Aorta (tissue), 5 donors: ENCODE data around the gene CHM. TPM values are rescaled to one million over a fixed set of nuclear protein-coding genes. Genes with fewer than 3 reads are reported as not detected.

Source experiments
- ATAC-seq: fragments of 200-7000 bp; cut with Tn5 transposase; one replicate; pipeline ENCODE4 v1.9.1; 2022; ENCODE audit warnings: moderate library complexity; ENCODE audit not compliant: low FRiP score
- DNase-seq, 2 donors: peaks; one replicate each; pipeline ENCODE4 v3.0.0-alpha.2; 2020
- H3K27ac ChIP-seq, 2 donors: one replicate each; pipeline ENCODE4 v1.5.1; 2013; ENCODE audit warnings: low read length in 2 of 2, mild to moderate bottlenecking in 2 of 2, moderate library complexity in 2 of 2, control low read depth in 1 of 2, inconsistent platforms in 1 of 2, low read depth in 1 of 2
- H3K27me3 ChIP-seq, 2 donors: one replicate each; pipeline ENCODE4 v1.6.1; 2013; ENCODE audit warnings: control low read depth in 1 of 2, low read length in 1 of 2, mild to moderate bottlenecking in 1 of 2, moderate library complexity in 1 of 2; ENCODE audit not compliant: insufficient read depth in 2 of 2, control insufficient read depth in 1 of 2
- H3K36me3 ChIP-seq, 2 donors: one replicate each; pipeline ENCODE4 v1.6.1; 2013; ENCODE audit warnings: control low read depth in 1 of 2, low read length in 1 of 2, mild to moderate bottlenecking in 1 of 2; ENCODE audit not compliant: insufficient read depth in 2 of 2, control insufficient read depth in 1 of 2
- H3K4me1 ChIP-seq, 2 donors: one replicate each; pipeline ENCODE4 v1.6.1; 2013; ENCODE audit warnings: low read length in 2 of 2, control low read depth in 1 of 2, mild to moderate bottlenecking in 1 of 2, moderate library complexity in 1 of 2; ENCODE audit not compliant: insufficient read depth in 2 of 2, control insufficient read depth in 1 of 2
- H3K4me3 ChIP-seq, 2 donors: one replicate each; pipeline ENCODE4 v1.5.1; 2013; ENCODE audit warnings: low read length in 2 of 2, control low read depth in 1 of 2, mild to moderate bottlenecking in 1 of 2
- H3K9me3 ChIP-seq: one replicate; pipeline ENCODE4 v1.6.1; 2013; ENCODE audit warnings: mild to moderate bottlenecking, low read length; ENCODE audit not compliant: control insufficient read depth
- WGBS, 2 donors: extraction: QIAGEN DNeasy Blood & Tissue Kit; methylation state at CpG; one replicate each; pipeline ENCODE4 v1.1.7; 2013; 5-methylcytosine and 5-hydroxymethylcytosine counted together
- intact Hi-C, 2 donors: fragments of 100-400 bp; cut with DNase I; formaldehyde crosslinking; loops; one replicate each; pipeline versions ENCODE4 v1.14.2 to v1.15.0; 2022
- microRNA-seq, 2 donors: library from miRNA; unstranded; fragments of <30 nt; microRNA quantifications; one replicate each; pipeline ENCODE4 v1.2.0, GENCODE V29; 2020
- polyA plus RNA-seq, 2 donors: library from polyadenylated mRNA; stranded (reverse); fragments of 200-250 nt; gene quantifications; one replicate each; pipeline ENCODE4 v1.2.3, GENCODE V29; 2013
- total RNA-seq, 2 donors: library from RNA; stranded (reverse); fragmentation: NEBNext Ultra II Directional; extraction: Animal tissue kit (Norgen Biotek cat#: 25700); gene quantifications; one replicate each; pipeline ENCODE4 v1.2.1, GENCODE V29; 2021
- donor health status: healthy with polysubstance abuse.
- donor health status: Bipolar disorder and iron deficiency.
- donor health status: DM: no; HTN: no; CAD: no.
- donor health status: DM: no; HTN: no; CAD: no.
- donor health status: DM: yes; HTN: yes; CAD: no.

CHM gene
- total and polyA plus RNA-seq, 4 donors = 2.8 to 30.7 (median 20.9) TPM

- Histone ChIP-seq H3K27ac (no peak overlapping the region), H3K9me3 (no peaks in the 10 kb centered on the region), H3K36me3 (no peaks in the 10 kb centered on the region), H3K4me3 (no peak overlapping the region), H3K27me3 (no peaks in the 10 kb centered on the region), H3K4me1 (no peaks in the 10 kb centered on the region)
- ATAC-seq = no peak
- intact Hi-C loops = no loop called here
- no peak for DNase-seq
Measured at GRCh38 chrX:85859426-85859825, 187.9 kb downstream of the CHM start.

DNA sequence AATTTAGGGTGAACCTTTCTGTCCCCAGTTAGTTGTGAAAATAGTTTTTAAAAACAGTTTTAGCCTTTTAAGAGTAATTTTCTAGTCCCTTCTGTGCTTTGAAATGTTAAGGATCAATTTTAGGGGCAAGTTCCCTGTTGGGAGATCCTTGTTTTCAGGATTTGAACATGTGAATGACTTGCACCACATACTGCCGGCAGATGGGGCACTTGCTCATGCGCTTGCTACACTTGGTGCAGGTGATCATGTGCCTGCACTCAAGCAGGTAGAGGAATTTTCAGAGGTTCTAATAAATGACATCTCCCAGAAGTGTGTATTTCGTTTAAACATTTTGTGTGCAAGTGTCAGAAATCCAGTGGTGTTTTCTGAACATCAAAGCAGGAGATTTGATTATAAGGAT lies 195.9 kb downstream of the CHM start:
- intact Hi-C loops = no loop called here
- WGBS, 2 donors = 18 to 36% methylated on average over 3 of the region's 3 CpGs
- ATAC-seq = no peak

DNA sequence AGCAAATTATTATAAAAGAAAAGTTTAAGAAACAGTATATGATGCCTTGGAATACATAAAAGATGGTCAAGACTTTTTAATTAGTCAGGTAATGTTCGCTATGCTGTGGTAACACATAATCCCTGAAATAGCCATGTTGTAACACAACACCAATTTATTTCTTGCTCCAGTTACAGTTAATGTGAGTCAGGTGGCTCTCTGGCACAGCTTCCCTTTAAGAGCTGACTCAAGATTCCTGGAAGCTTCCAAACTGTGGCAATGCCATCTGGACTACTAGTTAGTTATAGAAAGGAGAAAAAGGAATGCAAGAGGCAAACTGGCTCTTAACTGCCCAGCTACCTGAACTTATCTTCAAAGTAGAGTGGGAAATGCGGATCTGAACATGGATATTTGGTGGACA lies 210.5 kb downstream of the CHM start:
- no peak for ATAC-seq
- H3K4me3 ChIP-seq = no peak overlapping the region
- 64 to 84% methylated on average over 2 of the region's 2 CpGs for WGBS, 2 donors
- H3K27ac ChIP-seq = no peak overlapping the region
- DNase-seq = no peak
- intact Hi-C loops = no loop called here
- H3K36me3 ChIP-seq = no peaks in the 10 kb centered on the region
- H3K9me3 ChIP-seq = no peaks in the 10 kb centered on the region
- no peaks in the 10 kb centered on the region for H3K4me1 ChIP-seq
- H3K27me3 ChIP-seq = no peaks in the 10 kb centered on the region

More for the DNA sequence above, 195.9 kb downstream of the CHM start:
- Histone ChIP-seq H3K4me3 (no peak overlapping the region), H3K9me3 (no peaks in the 10 kb centered on the region), H3K27me3 (no peaks in the 10 kb centered on the region), H3K36me3 (no peaks in the 10 kb centered on the region), H3K27ac (no peak overlapping the region), H3K4me1 (no peaks in the 10 kb centered on the region)
- DNase-seq = no peak

DNA sequence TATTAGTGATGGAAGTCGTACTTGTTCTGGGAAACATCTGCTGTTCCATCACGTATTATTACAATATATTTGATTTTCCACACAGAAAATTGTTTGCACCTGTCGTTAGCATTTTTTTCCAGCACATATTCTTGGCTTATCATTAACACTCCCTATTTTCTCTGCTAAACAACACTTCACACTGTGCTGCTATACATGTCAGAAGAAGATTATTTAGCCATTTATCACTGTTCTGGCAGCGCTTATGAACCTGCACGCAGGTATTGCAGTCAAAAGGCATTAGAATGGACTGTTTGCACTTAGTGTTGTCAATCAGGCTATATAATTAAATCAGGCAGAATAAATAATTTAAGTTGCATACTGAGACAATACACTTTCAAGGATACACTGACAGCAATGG lies 218.6 kb downstream of the CHM start:
- intact Hi-C loops = no loop called here
- Histone ChIP-seq H3K36me3 (no peaks in the 10 kb centered on the region), H3K4me1 (no peaks in the 10 kb centered on the region), H3K27ac (no peak overlapping the region), H3K9me3 (no peaks in the 10 kb centered on the region), H3K4me3 (no peak overlapping the region), H3K27me3 (no peaks in the 10 kb centered on the region)
- DNase-seq (no peak), ATAC-seq (no peak)
- 62 to 79% methylated on average over 5 of the region's 5 CpGs for WGBS, 2 donors

DNA sequence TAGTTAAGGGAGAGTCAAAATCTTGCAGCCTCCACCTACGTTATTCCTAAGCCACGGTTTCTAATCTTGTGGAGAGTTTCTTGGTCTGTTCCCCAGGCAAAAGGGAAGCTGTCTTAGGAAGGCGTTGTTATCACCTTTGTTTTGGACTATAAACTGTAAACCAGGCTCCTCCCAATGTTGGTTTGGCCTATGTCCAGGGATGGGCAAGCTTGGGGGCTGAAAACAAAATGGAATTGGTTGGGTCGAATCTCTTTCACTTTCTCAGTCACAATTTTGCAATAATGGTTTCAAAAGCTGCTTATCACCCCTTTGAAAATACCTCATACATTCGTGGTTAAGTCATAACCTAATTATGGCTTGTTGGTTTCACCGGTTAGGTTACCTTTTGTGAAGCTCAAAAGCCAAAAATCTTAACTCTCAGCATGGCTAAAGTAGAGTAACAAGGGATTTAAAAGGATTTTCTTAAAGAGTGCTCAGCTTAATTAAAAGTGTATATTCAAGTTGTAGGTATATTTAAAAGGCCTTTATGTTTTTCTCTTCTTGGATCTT lies 232.1 kb downstream of the CHM start:
- H3K36me3 ChIP-seq = no peaks in the 10 kb centered on the region
- H3K4me3 ChIP-seq = no peak overlapping the region
- H3K4me1 ChIP-seq = no peaks in the 10 kb centered on the region
- H3K27ac ChIP-seq = no peak overlapping the region
- H3K9me3 ChIP-seq = peaks cover 3% of the 10 kb centered on the region
- no peak for DNase-seq
- intact Hi-C loops = no loop called here
- 59 to 75% methylated on average over 6 of the region's 6 CpGs for WGBS, 2 donors
- H3K27me3 ChIP-seq = no peaks in the 10 kb centered on the region
- no peak for ATAC-seq

Small RNA genes within 50 kb of the gene (microRNA-seq; reads per million reads assigned to microRNA genes)
- gene MIR1321 (0 reads per million in 2 donors), gene MIR361 (2,106 to 4,329 reads per million in 2 donors)

Other genes with a start within 250 kb of the CHM start
- under 1 TPM in 1 of 2 donors, not detected in 1; 0.13 TPM for gene DACH2, start 100.9 kb upstream of the CHM start, total RNA-seq
- not detected for gene DACH2, start 100.9 kb upstream of the CHM start, polyA plus RNA-seq